ENCODE results near the gene SIPA1L3. TPM values are rescaled to one million over a fixed set of nuclear protein-coding genes. Genes with fewer than 3 reads are reported as not detected.

SIPA1L3 gene
- total RNA-seq, 1 donor from 2014 or later, result 14.6 TPM

DNA sequence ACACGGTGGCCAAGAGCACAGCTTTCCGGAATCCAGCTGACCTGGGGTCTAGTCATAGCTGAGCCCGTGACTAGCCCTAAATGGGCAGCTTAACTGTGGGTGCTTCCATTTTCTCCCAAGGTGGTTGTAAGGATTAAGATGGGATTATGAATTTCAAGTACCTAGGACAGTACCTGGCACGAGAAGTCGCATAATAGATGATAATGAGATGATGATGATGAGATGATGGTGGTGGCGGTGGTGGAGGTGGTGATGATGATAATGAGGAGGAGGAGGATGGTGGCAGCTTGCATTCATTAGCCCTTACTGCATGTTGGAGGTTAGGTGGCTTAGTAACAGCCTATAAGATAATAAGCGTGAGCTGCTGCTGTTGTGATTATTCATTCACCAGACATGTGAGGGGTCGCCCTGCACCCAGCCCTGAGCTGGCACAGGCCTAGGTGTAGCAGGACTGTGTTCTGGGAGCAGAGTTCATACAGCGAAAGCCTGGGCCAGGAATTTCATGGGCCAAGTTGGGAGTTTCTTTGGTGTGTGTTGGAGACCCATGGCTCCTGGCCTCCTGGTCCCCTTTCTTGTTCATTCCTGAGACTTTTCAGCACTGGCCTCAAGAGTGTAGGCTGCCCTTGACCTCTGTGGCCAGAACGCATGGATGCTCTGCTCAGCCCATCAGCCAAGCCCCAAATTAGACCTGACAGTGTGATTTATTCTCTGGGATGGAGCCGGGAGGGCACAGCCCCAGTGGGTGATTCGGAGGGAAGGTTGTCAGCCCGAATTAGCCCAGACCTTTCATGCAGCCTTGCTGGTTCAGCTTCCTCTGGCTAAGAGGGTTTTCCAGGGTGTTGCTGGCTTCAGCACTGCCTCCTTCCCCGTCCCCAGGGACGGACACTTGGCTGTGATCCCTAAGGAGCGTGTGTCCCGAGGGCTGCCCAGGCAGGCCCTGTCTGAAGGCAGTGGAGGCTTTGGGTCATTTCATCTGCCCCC, 128.8 kb downstream of the SIPA1L3 start:
- intact Hi-C loops (cut with micrococcal nuclease), result no loop called here

DNA sequence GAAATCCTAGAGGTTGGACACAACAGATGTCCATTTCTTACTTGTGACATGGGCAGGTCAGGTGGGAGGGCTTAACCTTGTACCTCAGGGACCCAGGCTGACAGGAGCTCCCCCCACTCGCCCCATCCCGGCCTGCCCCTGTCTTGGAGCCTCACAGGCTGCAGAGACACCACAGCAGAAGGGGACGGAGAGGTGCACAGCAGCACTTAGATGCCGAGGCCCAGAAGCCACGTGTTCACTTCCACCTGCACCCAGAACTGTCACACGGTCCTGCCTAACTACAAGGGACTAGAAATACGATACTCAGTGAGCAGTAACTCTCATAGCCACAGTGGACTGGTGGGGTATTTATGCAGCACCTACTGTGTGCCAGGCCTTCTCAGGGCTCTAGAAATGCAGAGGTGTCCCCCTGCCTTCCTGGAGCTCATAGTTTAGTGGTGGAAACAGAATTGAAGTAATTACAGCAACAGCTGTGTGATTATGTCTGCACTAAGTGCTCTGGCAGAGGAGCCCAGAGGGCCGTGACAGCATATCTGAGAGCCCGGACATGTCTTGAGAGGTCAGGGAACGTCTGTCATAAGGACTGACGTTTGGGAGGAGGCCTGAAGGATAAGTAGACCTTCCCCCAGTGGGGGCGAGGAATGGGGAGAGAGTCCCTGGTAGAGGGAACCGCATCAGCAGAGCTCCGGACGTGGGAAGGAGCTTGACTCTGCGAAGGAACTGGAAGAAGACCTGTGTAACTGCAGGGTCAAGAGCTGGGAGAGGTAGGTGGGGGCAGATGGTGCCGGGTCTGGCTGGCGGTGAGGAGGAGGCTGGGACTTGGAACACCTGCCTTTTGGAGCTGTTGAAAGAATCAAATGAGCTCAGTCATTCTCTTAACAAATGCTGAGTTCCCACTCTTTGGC, 130.0 kb downstream of the SIPA1L3 start:
- intact Hi-C loops (cut with micrococcal nuclease), result no loop called here

DNA sequence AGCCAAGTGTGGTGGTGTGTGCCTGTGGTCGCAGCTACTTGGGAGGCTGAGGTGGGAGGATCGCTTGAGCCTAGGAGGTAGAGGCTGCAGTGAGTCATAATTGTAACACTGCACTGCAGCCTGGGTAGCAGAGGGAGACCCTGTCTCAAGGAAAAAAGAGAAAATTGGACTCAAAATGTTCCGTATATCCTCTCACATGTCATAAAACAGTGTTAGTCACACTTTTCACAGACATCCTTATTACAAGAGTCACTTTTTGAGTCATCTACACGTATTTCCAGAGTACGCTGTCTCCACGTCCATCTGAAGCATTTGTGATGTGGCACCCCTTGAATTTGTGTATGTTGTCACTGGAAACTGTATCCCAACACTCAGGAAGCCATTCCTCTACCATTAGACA, 133.0 kb downstream of the SIPA1L3 start:
- intact Hi-C loops (cut with micrococcal nuclease), result no loop called here

GRCh38 chr19:38042132-38042531, 135.1 kb downstream of the SIPA1L3 start:
- intact Hi-C loops (cut with micrococcal nuclease), result no loop called here

DNA sequence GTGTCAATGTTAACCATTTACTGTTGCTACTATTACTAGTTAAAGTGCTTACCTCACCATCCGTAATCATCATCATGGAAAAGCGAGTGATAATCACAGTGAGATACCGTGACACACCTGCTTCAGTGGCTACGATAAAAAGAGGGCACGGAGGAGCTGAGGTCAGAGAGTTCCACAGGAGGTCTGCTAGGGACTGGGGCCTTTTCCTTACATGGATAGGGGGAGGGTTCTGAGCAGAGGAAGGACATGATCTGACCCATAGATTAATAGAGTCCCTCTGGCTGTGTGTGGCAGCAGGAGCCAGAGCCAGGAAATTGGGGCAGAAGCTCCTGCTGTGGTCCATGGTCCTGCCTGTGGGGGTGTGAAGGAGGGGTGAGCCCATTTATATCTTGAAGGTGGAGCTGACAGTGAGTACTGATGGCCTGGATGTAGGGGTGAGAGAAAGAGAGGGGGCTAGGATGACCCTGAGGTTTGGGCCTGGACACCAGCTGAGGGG, 136.7 kb downstream of the SIPA1L3 start:
- intact Hi-C loops (cut with micrococcal nuclease), result no loop called here

DNA sequence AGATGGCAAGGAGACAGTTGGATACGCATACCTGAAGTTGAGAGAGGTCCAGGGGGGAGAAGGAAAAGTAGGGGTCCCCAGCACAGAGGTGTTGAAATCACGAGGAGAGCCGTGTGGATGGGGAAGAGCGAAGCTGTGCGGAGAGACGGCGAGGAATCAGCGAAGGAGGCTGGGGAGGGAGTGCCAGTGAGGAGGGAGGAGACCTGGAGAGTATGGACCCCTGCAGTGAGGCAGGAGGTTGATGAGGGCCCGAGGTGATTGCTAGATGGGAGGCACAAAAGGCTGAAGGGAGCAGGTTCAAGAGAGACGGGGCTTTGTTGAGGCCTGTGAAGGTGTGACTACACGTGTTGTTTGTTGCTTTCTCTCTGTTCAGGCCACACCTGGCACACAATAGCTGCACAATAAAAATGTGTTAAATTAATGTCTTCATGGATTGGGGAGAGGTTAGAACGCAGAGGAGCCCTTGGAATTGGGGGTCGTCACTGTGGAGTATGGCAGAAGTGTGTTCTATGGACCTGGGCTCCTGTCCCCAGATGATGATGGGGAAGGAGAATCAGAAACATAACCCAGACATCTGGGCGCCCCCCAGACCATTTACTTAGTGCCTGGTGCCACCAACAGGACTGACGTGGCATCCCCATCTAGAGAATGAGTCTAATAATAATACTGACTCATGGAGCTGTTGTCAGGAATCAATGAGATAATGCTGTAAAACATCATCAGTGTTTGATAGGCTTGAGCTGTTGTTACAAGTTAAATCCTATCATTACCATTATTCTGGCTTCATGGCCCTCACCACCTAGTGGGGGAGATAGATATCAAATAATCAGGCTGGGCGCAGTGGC, 137.5 kb downstream of the SIPA1L3 start:
- intact Hi-C loops (cut with micrococcal nuclease), result loop anchor here (5.0 kb wide), 2 partner anchors 137 to 293 kb away; partner anchors contain the start of genes CATSPERG, SIPA1L3 and WDR87

- intact Hi-C loops (cut with micrococcal nuclease), result loop anchor here (5.0 kb wide), 2 partner anchors 138 to 292 kb away; partner anchors contain the start of genes CATSPERG, SIPA1L3 and WDR87
These were observed 138.7 kb downstream of the SIPA1L3 start for GRCh38 chr19:38045554-38046253.

DNA sequence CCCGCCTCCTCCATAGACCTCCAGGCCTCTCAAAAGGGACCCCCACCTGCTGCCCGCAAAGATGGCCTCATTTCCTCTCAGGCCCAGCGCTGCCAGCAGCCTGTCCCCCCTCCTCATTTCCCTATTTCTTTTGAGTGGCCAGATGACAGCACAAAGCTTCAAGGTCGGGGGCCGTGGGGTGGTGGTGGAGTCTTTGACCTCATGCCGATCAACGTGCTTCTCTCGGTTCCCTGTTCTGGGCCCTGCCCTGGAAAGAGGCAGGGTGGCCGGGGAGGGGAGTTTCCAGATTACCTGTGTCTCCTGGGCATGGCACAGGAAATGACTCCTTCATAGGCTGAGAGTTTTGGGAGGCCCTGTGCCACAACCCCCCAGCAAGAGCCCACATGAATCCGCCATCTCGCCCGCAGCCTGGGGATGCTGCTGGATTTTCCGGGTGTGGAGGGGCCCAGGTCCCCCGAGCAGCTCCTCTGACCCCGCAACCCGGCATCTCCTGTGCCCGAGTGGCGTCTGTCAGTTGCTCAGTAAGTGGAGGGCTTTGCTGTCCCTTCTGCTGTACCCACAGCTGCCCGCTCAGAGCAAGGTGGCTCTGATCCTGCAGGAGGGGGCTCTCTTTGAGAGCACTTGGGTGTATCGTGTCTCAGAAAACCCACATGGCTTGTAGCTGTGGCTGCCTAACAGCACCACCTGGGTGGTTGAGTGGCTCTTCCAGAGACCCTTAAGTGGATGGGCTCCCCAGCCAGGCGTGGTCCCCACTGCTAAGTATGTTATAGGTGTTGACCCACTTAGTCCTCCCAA, 139.4 kb downstream of the SIPA1L3 start:
- intact Hi-C loops (cut with micrococcal nuclease), result loop anchor here (5.0 kb wide), 2 partner anchors 139 to 291 kb away; partner anchors contain the start of genes CATSPERG, SIPA1L3 and WDR87

GRCh38 chr19:38047049-38047438, 140.0 kb downstream of the SIPA1L3 start:
- intact Hi-C loops (cut with micrococcal nuclease), result loop anchor here (5.0 kb wide), 2 partner anchors 140 to 290 kb away; partner anchors contain the start of genes CATSPERG, SIPA1L3 and WDR87

GRCh38 chr19:38047641-38048040, 140.6 kb downstream of the SIPA1L3 start:
- intact Hi-C loops (cut with micrococcal nuclease), result loop anchor here (5.0 kb wide), 2 partner anchors 140 to 290 kb away; partner anchors contain the start of genes CATSPERG, SIPA1L3 and WDR87

- intact Hi-C loops (cut with micrococcal nuclease), result loop anchor here (1.0 to 5.0 kb wide), 3 partner anchors 45 to 288 kb away; partner anchors contain the start of genes CATSPERG, SIPA1L3 and WDR87
These were observed 142.2 kb downstream of the SIPA1L3 start for GRCh38 chr19:38049105-38049649.

- intact Hi-C loops (cut with micrococcal nuclease), result no loop called here
These were observed 148.0 kb downstream of the SIPA1L3 start for GRCh38 chr19:38055010-38055409.

DNA sequence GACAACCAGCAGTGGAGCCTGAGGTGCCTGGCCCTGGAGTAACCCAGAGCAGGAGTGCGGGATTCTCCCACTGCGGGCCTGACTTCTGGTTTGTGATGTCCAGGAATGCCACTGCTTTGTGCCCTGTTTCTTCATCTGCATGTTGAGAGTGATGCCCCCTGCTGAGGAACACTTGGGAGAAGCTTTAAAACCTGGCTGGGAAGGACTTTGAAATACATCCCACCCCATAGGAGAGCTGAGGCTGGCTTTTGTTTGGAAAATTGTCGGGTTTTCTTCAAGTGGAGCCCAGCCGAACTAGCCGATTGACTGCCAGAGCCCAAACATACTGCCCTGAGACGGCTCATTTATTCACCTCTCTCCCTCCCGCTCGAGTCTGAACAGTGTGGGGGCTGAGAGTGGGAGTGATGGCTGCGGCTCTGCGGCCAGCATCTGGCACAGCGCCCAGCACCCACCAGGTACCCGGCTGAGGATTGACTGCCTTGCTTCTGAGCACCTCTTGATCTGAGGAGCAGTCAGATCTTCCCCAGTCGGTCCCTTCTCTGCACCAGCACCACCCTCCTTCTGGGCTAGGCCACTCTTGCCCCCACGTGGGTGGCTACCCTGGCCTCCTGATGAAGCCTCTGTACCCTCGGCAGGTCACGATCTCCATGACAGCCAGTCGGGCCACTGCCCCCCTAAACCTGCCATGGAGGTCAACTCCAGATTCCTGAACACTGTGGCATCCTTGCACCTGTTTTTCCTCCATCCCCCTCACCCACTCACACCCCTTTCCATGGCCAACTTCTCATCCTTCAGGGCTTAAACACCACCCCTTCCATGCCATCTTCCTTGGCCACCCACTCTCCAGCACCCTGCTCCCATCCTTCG, 148.9 kb downstream of the SIPA1L3 start:
- intact Hi-C loops (cut with micrococcal nuclease), result no loop called here

DNA sequence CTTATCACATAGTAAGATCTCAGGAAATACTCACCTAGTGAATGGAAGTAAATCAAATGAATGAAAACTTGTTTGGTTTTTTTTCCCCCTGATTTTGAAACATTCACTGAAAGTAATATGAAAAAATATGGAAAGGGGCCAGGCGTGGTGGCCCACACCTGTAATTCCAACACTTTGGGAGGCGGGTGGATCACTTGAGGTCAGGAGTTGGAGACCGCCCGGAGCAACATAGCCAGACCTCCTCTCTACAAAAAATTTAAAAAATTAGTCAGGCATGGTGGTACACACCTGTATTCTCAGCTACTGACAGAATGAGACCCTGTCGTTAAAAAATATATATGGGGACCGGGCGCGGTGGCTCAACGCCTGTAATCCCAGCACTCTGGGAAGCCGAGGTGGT, 149.6 kb downstream of the SIPA1L3 start:
- intact Hi-C loops (cut with micrococcal nuclease), result no loop called here

DNA sequence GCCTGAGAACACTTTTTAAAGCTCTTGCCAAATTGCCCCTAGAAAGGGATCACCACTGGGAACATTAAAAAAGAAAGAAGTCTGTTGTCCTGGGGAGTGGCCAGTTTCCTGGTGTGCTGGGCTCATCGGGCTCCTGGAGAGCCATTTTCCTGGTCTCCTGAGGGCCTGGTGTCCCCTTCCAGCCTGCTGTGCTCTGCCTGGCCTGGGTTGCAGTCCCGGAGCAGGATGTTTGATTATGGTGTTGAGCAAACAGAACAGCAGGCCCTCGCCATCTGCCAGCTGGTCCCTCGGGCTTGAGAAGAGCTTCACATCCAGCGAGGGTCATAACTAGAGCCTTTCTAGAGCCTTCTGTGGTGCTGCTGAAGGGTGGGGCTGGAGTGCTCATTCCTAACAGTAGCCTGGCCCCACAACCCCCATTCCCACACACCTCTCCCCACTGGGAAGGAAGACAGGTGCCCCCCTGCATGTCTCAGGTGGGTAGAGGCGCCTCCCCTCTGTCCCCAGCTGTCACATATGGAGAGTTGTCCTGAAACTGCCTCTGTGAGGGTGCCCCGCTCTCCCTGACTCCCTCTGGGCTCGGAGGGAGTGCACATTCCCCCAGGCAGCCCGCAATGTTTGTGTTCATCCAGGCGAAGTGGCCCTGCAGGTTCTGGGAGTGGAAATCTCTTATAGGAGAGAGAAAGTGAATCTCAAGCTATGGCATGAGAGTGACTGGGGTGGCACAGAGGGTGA, 151.1 kb downstream of the SIPA1L3 start:
- intact Hi-C loops (cut with micrococcal nuclease), result no loop called here

- intact Hi-C loops (cut with micrococcal nuclease), result no loop called here
These were observed 152.9 kb downstream of the SIPA1L3 start for GRCh38 chr19:38059897-38060296.

DNA sequence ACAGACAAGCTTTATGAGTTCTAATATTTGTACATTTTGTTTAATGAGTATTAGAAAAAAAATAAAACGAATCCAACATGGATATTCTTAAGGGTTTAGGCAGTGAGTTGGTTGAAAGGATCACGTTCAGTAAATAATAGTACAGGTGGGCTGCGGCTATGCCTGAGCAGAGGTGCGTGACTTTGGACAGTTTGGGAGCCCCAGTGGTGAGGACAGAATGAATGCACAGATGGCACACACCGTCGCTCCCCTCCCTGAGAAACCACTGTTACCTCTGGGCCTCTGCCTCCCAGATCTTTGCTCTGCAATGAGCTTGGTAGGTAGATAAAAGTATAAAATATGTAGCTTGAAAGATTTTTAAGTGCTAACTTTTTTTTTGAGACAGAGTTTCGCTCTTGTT, 153.3 kb downstream of the SIPA1L3 start:
- intact Hi-C loops (cut with micrococcal nuclease), result no loop called here

All from T-helper 2 cell treated with Interferon-gamma antibody and Interleukin-4, amounts not matched to agents 100 ng/mL and 5 ng/mL, for 36 hours (primary cell).